Hypothalamus (tissue), 51 donors: ENCODE data around the gene WDR7.
"Not testable (repeated sequence)": the region's sequence is repeated elsewhere in the genome, so short reads cannot be mapped to it uniquely, and the experiment has no call there.

Experiments used
- DNase-seq, 51 donors: peaks; one replicate each; lab custom pipeline; 2025; lab: John Stamatoyannopoulos, UW

WDR7 gene

GRCh38 chr18:56652802-56653201 is 1.6 kb downstream of the WDR7 start:
- DNase-seq: no peak

- DNase-seq: not testable (repeated sequence)
Observed at GRCh38 chr18:56654280-56654679, 3.1 kb downstream of the WDR7 start.

- DNase-seq: no peak
Observed at GRCh38 chr18:56658261-56658660, 7.1 kb downstream of the WDR7 start.

- no peak for DNase-seq
Observed at GRCh38 chr18:56659111-56659510, 8.0 kb downstream of the WDR7 start.

- DNase-seq: no peak
Observed at GRCh38 chr18:56660655-56661054, 9.5 kb downstream of the WDR7 start.

GRCh38 chr18:56661360-56662062 is 10.4 kb downstream of the WDR7 start:
- DNase-seq: no peak

GRCh38 chr18:56662063-56662408 is 10.9 kb downstream of the WDR7 start:
- DNase-seq: no peak

- no peak for DNase-seq
Observed at GRCh38 chr18:56662502-56662901, 11.3 kb downstream of the WDR7 start.

- DNase-seq: no peak
Observed at GRCh38 chr18:56662902-56663301, 11.7 kb downstream of the WDR7 start.

- no peak for DNase-seq
Observed at GRCh38 chr18:56672391-56672790, 21.2 kb downstream of the WDR7 start.

- DNase-seq: no peak
Observed at GRCh38 chr18:56672981-56673380, 21.8 kb downstream of the WDR7 start.

GRCh38 chr18:56676639-56677038 is 25.5 kb downstream of the WDR7 start:
- no peak for DNase-seq

- DNase-seq: peak in 6 of 51 donors; percentile 2 to 26 (median 6)
Observed at GRCh38 chr18:56678836-56679565, 27.8 kb downstream of the WDR7 start.

- no peak for DNase-seq
Observed at GRCh38 chr18:56684277-56684676, 33.1 kb downstream of the WDR7 start.

GRCh38 chr18:56691530-56691929 is 40.4 kb downstream of the WDR7 start:
- no peak for DNase-seq

GRCh38 chr18:56696966-56697365 is 45.8 kb downstream of the WDR7 start:
- DNase-seq: no peak

GRCh38 chr18:56702946-56703345 is 51.8 kb downstream of the WDR7 start:
- DNase-seq: peak in 2 of 51 donors; percentile 3 to 27

- DNase-seq: no peak
Observed at GRCh38 chr18:56709463-56709862, 58.3 kb downstream of the WDR7 start.

- no peak for DNase-seq
Observed at GRCh38 chr18:56711708-56712445, 60.7 kb downstream of the WDR7 start.

GRCh38 chr18:56712761-56713160 is 61.6 kb downstream of the WDR7 start:
- DNase-seq: no peak

- no peak for DNase-seq
Observed at GRCh38 chr18:56715121-56715520, 64.0 kb downstream of the WDR7 start.

GRCh38 chr18:56716692-56717146 is 65.6 kb downstream of the WDR7 start:
- DNase-seq: no peak
